NCI-H2171 (cell line): Measurements from ENCODE around the gene MRPL37.
A peak's percentile ranks its signal among the peaks of the same experiment; 100 is the strongest.
"Not testable (repeated sequence)": the region's sequence is repeated elsewhere in the genome, so short reads cannot be mapped to it uniquely, and the experiment has no call there.

Experiments used
- DNase-seq: peaks from one replicate; lab custom pipeline; 2025; lab: John Stamatoyannopoulos, UW

MRPL37 gene

GRCh38 chr1:54172614-54173599 lies 27.1 kb upstream of the MRPL37 start:
- no peak for DNase-seq

- DNase-seq: no peak
Measured at GRCh38 chr1:54173681-54174080, 26.3 kb upstream of the MRPL37 start.

- no peak for DNase-seq
Measured at GRCh38 chr1:54174106-54174505, 25.9 kb upstream of the MRPL37 start.

- no peak for DNase-seq
Measured at GRCh38 chr1:54176621-54177327, 23.2 kb upstream of the MRPL37 start.

GRCh38 chr1:54177726-54178125 lies 22.2 kb upstream of the MRPL37 start:
- no peak for DNase-seq

GRCh38 chr1:54178296-54179070 lies 21.5 kb upstream of the MRPL37 start:
- DNase-seq: no peak

- no peak for DNase-seq
Measured at GRCh38 chr1:54180701-54181360, 19.1 kb upstream of the MRPL37 start.

- no peak for DNase-seq
Measured at GRCh38 chr1:54186056-54186455, 13.9 kb upstream of the MRPL37 start.

GRCh38 chr1:54188291-54188690 lies 11.7 kb upstream of the MRPL37 start:
- DNase-seq: no peak

- DNase-seq: no peak
Measured at GRCh38 chr1:54190526-54190925, 9.4 kb upstream of the MRPL37 start.

GRCh38 chr1:54191525-54191924 lies 8.4 kb upstream of the MRPL37 start:
- no peak for DNase-seq

GRCh38 chr1:54193453-54193852 lies 6.5 kb upstream of the MRPL37 start:
- no peak for DNase-seq

GRCh38 chr1:54199151-54199764 lies 709 bp upstream of the MRPL37 start:
- DNase-seq: peak; percentile 34

- no peak for DNase-seq
Measured at GRCh38 chr1:54200519-54200997, 591 bp downstream of the MRPL37 start.

- no peak for DNase-seq
Measured at GRCh38 chr1:54204199-54204598, 4.2 kb downstream of the MRPL37 start.

- no peak for DNase-seq
Measured at GRCh38 chr1:54207287-54207686, 7.3 kb downstream of the MRPL37 start.

GRCh38 chr1:54207896-54208295 lies 7.9 kb downstream of the MRPL37 start:
- DNase-seq: not testable (repeated sequence)

GRCh38 chr1:54212872-54213271 lies 12.9 kb downstream of the MRPL37 start:
- DNase-seq: no peak

- no peak for DNase-seq
Measured at GRCh38 chr1:54215523-54215922, 15.6 kb downstream of the MRPL37 start.

- DNase-seq: no peak
Measured at GRCh38 chr1:54218883-54219687, 19.1 kb downstream of the MRPL37 start.

- no peak for DNase-seq
Measured at GRCh38 chr1:54219688-54220003, 19.7 kb downstream of the MRPL37 start.
